Suprapubic skin (tissue), 4 donors: ENCODE results near the gene CHRD. TPM values are rescaled to one million over a fixed set of nuclear protein-coding genes. Genes with fewer than 3 reads are reported as not detected.

Source experiments
- DNase-seq, 2 donors: peaks; one replicate each; pipeline ENCODE4 v3.0.0-alpha.2; 2019; ENCODE audit warnings: low spot score in 2 of 2
- H3K27ac ChIP-seq: fragments of 200-600 bp; sonication (generic); one replicate; pipeline ENCODE4 v1.5.1; 2019
- H3K27me3 ChIP-seq: fragments of 200-600 bp; sonication (generic); one replicate; pipeline ENCODE4 v1.5.1; 2019
- H3K36me3 ChIP-seq: fragments of 200-600 bp; sonication (generic); one replicate; pipeline ENCODE4 v1.5.1; 2019
- H3K4me1 ChIP-seq: fragments of 200-600 bp; sonication (generic); one replicate; pipeline ENCODE4 v1.5.1; 2019
- H3K4me3 ChIP-seq: fragments of 200-600 bp; sonication (generic); one replicate; pipeline ENCODE4 v1.5.1; 2019; ENCODE audit warnings: mild to moderate bottlenecking
- H3K9me3 ChIP-seq: fragments of 200-600 bp; sonication (generic); one replicate; pipeline ENCODE4 v1.5.1; 2019
- CTCF ChIP-seq, 2 donors: fragments of 200-600 bp in 1 of 2; fragments of 450-650 bp in 1 of 2; sonication (generic) in 1 of 2; IDR thresholded peaks; one replicate each; pipeline ENCODE4 v1.5.1; 2016 to 2019; ENCODE audit warnings: antibody characterized with exemption in 2 of 2, mild to moderate bottlenecking in 1 of 2, moderate library complexity in 1 of 2
- EP300 ChIP-seq: sonication (generic); formaldehyde crosslinking; IDR thresholded peaks from one replicate; pipeline ENCODE4 v1.6.1; 2017; ENCODE audit warnings: antibody characterized with exemption
- POLR2A ChIP-seq, 2 donors: fragments of 450-650 bp; IDR thresholded peaks; one replicate each; pipeline ENCODE4 v1.6.1; 2017; ENCODE audit warnings: antibody characterized with exemption in 2 of 2, mild to moderate bottlenecking in 2 of 2, moderate library complexity in 2 of 2
- POLR2AphosphoS5 ChIP-seq, 3 donors: sonication (generic); formaldehyde crosslinking; IDR thresholded peaks; one replicate each; pipeline ENCODE4 v1.6.1; 2017; ENCODE audit warnings: antibody characterized with exemption in 3 of 3
- WGBS: methylation state at CpG from one replicate; pipeline ENCODE4 v1.1.5; 2018; 5-methylcytosine and 5-hydroxymethylcytosine counted together
- total RNA-seq, 4 donors: library from RNA; depleted of rRNA; stranded (reverse); fragments of >200 nt; gene quantifications; one replicate each; pipeline ENCODE4 v1.1.0, GENCODE V29; 2016

Gene CHRD
- total RNA-seq, 4 donors from 2014 or later = 1.1 to 10.1 (median 4.2) TPM

DNA sequence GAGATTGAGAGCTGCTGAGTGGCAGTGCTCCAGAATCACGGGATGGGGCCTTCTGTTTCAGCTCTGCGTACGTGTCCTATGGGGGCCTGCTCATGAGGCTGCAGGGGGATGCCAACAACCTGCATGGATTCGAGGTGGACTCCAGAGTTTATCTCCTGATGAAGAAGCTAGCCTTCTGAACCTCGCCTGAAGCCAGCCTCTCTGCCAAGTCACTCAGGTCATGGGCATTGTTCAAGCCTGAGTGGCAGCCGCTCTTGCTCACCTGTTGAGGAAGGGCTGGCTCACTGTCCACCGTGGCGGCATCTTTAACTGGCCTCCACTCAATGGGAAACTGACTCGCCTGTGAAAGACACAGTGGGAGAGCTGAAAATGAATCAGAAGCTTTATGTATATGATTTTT, 11.7 kb upstream of the CHRD start:
- DNase-seq = peak in 1 of 2 donors; percentile 61
- H3K27me3 ChIP-seq = no peaks in the 10 kb centered on the region
- no peaks in the 10 kb centered on the region for H3K9me3 ChIP-seq
- 76% methylated on average over 9 of the region's 9 CpGs for WGBS
- peaks cover 17% of the 10 kb centered on the region for H3K36me3 ChIP-seq
- peaks cover 42% of the 10 kb centered on the region for H3K4me1 ChIP-seq
- no peak overlapping the region for H3K27ac ChIP-seq
- H3K4me3 ChIP-seq = no peak overlapping the region
- TF ChIP-seq POLR2A (IDR thresholded peaks at IDR 0.05) (no peak), EP300 (no peak), POLR2AphosphoS5 (IDR thresholded peaks at IDR 0.05) (no peak), CTCF (IDR thresholded peaks at IDR 0.05) (no peak)

GRCh38 chr3:184368586-184369183, 11.2 kb upstream of the CHRD start:
- DNase-seq = no peak
- H3K27me3 ChIP-seq = no peaks in the 10 kb centered on the region
- H3K4me1 ChIP-seq = peaks cover 42% of the 10 kb centered on the region
- WGBS = 39% methylated on average over 3 of the region's 3 CpGs
- TF ChIP-seq POLR2AphosphoS5 (IDR thresholded peaks at IDR 0.05) (no peak), EP300 (no peak), CTCF (IDR thresholded peaks at IDR 0.05) (no peak)
- H3K9me3 ChIP-seq = no peaks in the 10 kb centered on the region
- H3K4me3 ChIP-seq = no peak overlapping the region
- no peak overlapping the region for H3K27ac ChIP-seq
- peaks cover 17% of the 10 kb centered on the region for H3K36me3 ChIP-seq

GRCh38 chr3:184371570-184372018, 8.3 kb upstream of the CHRD start:
- Histone ChIP-seq H3K27ac (no peak overlapping the region), H3K27me3 (no peaks in the 10 kb centered on the region), H3K4me1 (peaks cover 32% of the 10 kb centered on the region), H3K4me3 (no peak overlapping the region), H3K9me3 (no peaks in the 10 kb centered on the region), H3K36me3 (peaks cover 12% of the 10 kb centered on the region)
- peak; percentile 78 to 96 for TF ChIP-seq CTCF (IDR thresholded peaks at IDR 0.05)
- no peak for TF ChIP-seq EP300
- WGBS = 59% methylated on average over 5 of the region's 5 CpGs
- peak; percentile 81 to 85 for DNase-seq

DNA sequence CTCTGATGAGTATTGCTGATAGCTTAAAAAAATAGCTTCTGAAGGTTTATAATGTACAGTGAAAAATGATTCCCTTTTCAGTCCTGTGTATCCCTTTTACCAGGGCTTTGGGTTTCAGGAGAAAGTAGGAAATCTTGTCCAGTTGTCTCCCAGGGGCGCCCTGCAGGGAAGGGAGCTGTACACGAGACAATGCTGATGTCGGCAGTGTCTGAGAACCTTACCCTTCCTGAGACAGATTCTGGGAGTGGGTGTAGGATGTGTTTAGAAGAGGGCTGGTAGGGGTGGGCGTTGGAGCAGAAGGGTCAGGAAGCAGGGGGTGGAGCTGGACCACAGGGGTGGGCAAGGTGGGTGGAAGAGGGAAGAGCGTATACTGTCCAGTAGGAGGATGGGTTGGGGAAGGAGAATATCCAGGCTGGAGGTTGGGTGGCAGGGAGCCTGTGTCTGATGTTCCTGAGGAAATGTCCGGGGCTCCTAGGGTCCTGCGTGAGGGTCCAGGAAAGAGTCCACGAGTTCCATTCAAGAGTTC, 7.5 kb upstream of the CHRD start:
- 65% methylated on average over 8 of the region's 8 CpGs for WGBS
- Histone ChIP-seq H3K4me1 (peaks cover 32% of the 10 kb centered on the region), H3K9me3 (no peaks in the 10 kb centered on the region), H3K27me3 (no peaks in the 10 kb centered on the region), H3K36me3 (peaks cover 12% of the 10 kb centered on the region), H3K27ac (no peak overlapping the region), H3K4me3 (no peak overlapping the region)
- TF ChIP-seq CTCF (IDR thresholded peaks at IDR 0.05) (no peak), EP300 (no peak), POLR2AphosphoS5 (IDR thresholded peaks at IDR 0.05) (no peak), POLR2A (IDR thresholded peaks at IDR 0.05) (no peak)
- DNase-seq = peak in 1 of 2 donors; percentile 53

GRCh38 chr3:184372911-184373310, 6.9 kb upstream of the CHRD start:
- no peak overlapping the region for H3K27ac ChIP-seq
- peaks cover 32% of the 10 kb centered on the region for H3K4me1 ChIP-seq
- no peaks in the 10 kb centered on the region for H3K27me3 ChIP-seq
- 60% methylated on average over 2 of the region's 5 CpGs for WGBS
- H3K9me3 ChIP-seq = no peaks in the 10 kb centered on the region
- no peak overlapping the region for H3K4me3 ChIP-seq
- TF ChIP-seq EP300 (no peak), CTCF (IDR thresholded peaks at IDR 0.05) (no peak), POLR2A (IDR thresholded peaks at IDR 0.05) (no peak), POLR2AphosphoS5 (IDR thresholded peaks at IDR 0.05) (no peak)
- no peak for DNase-seq
- H3K36me3 ChIP-seq = peaks cover 9% of the 10 kb centered on the region
